Astrocyte of the hippocampus (primary cell): ENCODE results near the gene PTPRT.

ENCODE experiments used
- DNase-seq: peaks from one replicate; pipeline ENCODE4 v3.0.0; 2011; ENCODE audit warnings: low read depth, low spot score

Gene PTPRT

GRCh38 chr20:42197599-42197998, 992.1 kb downstream of the PTPRT start:
- no peak for DNase-seq

- DNase-seq, result no peak
Measured at GRCh38 chr20:42193119-42193518, 996.6 kb downstream of the PTPRT start.

GRCh38 chr20:42192321-42192720, 997.4 kb downstream of the PTPRT start:
- DNase-seq, result no peak

- DNase-seq, result no peak
Measured at GRCh38 chr20:42191140-42191860, 998.4 kb downstream of the PTPRT start.

GRCh38 chr20:42190084-42190483, 999.6 kb downstream of the PTPRT start:
- no peak for DNase-seq

GRCh38 chr20:42186337-42186736, 1003.4 kb downstream of the PTPRT start:
- DNase-seq, result no peak

- DNase-seq, result no peak
Measured at GRCh38 chr20:42183147-42183546, 1006.6 kb downstream of the PTPRT start.

GRCh38 chr20:42181064-42181463, 1008.6 kb downstream of the PTPRT start:
- DNase-seq, result no peak

- DNase-seq, result peak; percentile 12
Measured at GRCh38 chr20:42179768-42180167, 1009.9 kb downstream of the PTPRT start.

- DNase-seq, result no peak
Measured at GRCh38 chr20:42173440-42173839, 1016.3 kb downstream of the PTPRT start.

GRCh38 chr20:42164121-42164890, 1025.4 kb downstream of the PTPRT start:
- DNase-seq, result no peak

GRCh38 chr20:42161228-42161829, 1028.4 kb downstream of the PTPRT start:
- DNase-seq, result no peak

- no peak for DNase-seq
Measured at GRCh38 chr20:42159808-42160207, 1029.9 kb downstream of the PTPRT start.

GRCh38 chr20:42158272-42158671, 1031.4 kb downstream of the PTPRT start:
- no peak for DNase-seq

GRCh38 chr20:42155586-42155985, 1034.1 kb downstream of the PTPRT start:
- no peak for DNase-seq

GRCh38 chr20:42152575-42152974, 1037.1 kb downstream of the PTPRT start:
- no peak for DNase-seq

GRCh38 chr20:42150230-42150629, 1039.5 kb downstream of the PTPRT start:
- no peak for DNase-seq

GRCh38 chr20:42138729-42139128, 1051.0 kb downstream of the PTPRT start:
- no peak for DNase-seq

- no peak for DNase-seq
Measured at GRCh38 chr20:42134265-42135098, 1055.2 kb downstream of the PTPRT start.

GRCh38 chr20:42130810-42131596, 1058.7 kb downstream of the PTPRT start:
- no peak for DNase-seq

GRCh38 chr20:42125426-42125825, 1064.3 kb downstream of the PTPRT start:
- no peak for DNase-seq
